HEK293T (cell line): ENCODE results near the gene PDE6A.
"Not testable (repeated sequence)": the region's sequence is repeated elsewhere in the genome, so short reads cannot be mapped to it uniquely, and the experiment has no call there.

Experiments
- CTCF ChIA-PET: fragments of 350-600 bp; formaldehyde crosslinking; extraction: SDS; loops from one replicate; lab custom pipeline; 2021; ENCODE audit warnings: antibody characterized with exemption, inconsistent platforms; lab: Yijun Ruan, JAX
- POLR2A ChIA-PET: fragments of 350-600 bp; formaldehyde crosslinking; extraction: SDS; loops from one replicate; lab custom pipeline; 2020; ENCODE audit warnings: antibody characterized with exemption, inconsistent platforms; lab: Yijun Ruan, JAX
- DNase-seq: peaks from one replicate; pipeline ENCODE4 v3.0.0; 2012; ENCODE audit warnings: mixed read lengths; ENCODE audit errors: extremely low spot score
- ARNT ChIP-seq: fragments of 450-650 bp; IDR thresholded peaks from 2 replicates; pipeline ENCODE4 v1.6.1; 2017; ENCODE audit warnings: mild to moderate bottlenecking
- BHLHE40 ChIP-seq: fragments of 450-650 bp; IDR thresholded peaks from 2 replicates; pipeline ENCODE4 v1.6.1; 2016; ENCODE audit warnings: mild to moderate bottlenecking, moderate library complexity, borderline replicate concordance
- CTBP1 ChIP-seq: fragments of 450-650 bp; IDR thresholded peaks from 2 replicates; pipeline ENCODE4 v1.6.1; 2016; ENCODE audit warnings: borderline replicate concordance
- ELF4 ChIP-seq: fragments of 450-650 bp; IDR thresholded peaks from 2 replicates; pipeline ENCODE4 v1.6.1; 2017; ENCODE audit warnings: antibody characterized with exemption
- FOXA1 ChIP-seq: fragments of 450-650 bp; IDR thresholded peaks from 2 replicates; pipeline ENCODE4 v1.6.1; 2016; ENCODE audit warnings: mild to moderate bottlenecking
- FOXK2 ChIP-seq: fragments of 450-650 bp; IDR thresholded peaks from 2 replicates; pipeline ENCODE4 v1.6.1; 2016; ENCODE audit warnings: mild to moderate bottlenecking
- FOXM1 ChIP-seq: fragments of 450-650 bp; IDR thresholded peaks from 2 replicates; pipeline ENCODE4 v1.6.1; 2017; ENCODE audit warnings: mild to moderate bottlenecking, borderline replicate concordance
- HDGF ChIP-seq: fragments of 450-650 bp; IDR thresholded peaks from 2 replicates; pipeline ENCODE4 v1.6.1; 2017; ENCODE audit warnings: antibody characterized with exemption, borderline replicate concordance
- L3MBTL2 ChIP-seq: fragments of 450-650 bp; conservative IDR thresholded peaks from 2 replicates; pipeline ENCODE4 v1.6.1; 2016; ENCODE audit warnings: mild to moderate bottlenecking
- LEF1 ChIP-seq: fragments of 450-650 bp; IDR thresholded peaks from 2 replicates; pipeline ENCODE4 v1.6.1; 2017; ENCODE audit warnings: mild to moderate bottlenecking, borderline replicate concordance
- NFRKB ChIP-seq: fragments of 450-650 bp; IDR thresholded peaks from 2 replicates; pipeline ENCODE4 v1.6.1; 2016; ENCODE audit warnings: mild to moderate bottlenecking, moderate library complexity
- PKNOX1 ChIP-seq: fragments of 450-650 bp; IDR thresholded peaks from 2 replicates; pipeline ENCODE4 v1.6.1; 2016
- SP1 ChIP-seq: fragments of 450-650 bp; IDR thresholded peaks from 2 replicates; pipeline ENCODE4 v1.6.1; 2017
- SUZ12 ChIP-seq: fragments of 450-650 bp; IDR thresholded peaks from 2 replicates; pipeline ENCODE4 v1.6.1; 2016; ENCODE audit warnings: mild to moderate bottlenecking
- TARDBP ChIP-seq: fragments of 450-650 bp; IDR thresholded peaks from 2 replicates; pipeline ENCODE4 v1.6.1; 2016
- ZNF384 ChIP-seq: fragments of 450-650 bp; IDR thresholded peaks from 2 replicates; pipeline ENCODE4 v1.6.1; 2016

PDE6A gene

DNA sequence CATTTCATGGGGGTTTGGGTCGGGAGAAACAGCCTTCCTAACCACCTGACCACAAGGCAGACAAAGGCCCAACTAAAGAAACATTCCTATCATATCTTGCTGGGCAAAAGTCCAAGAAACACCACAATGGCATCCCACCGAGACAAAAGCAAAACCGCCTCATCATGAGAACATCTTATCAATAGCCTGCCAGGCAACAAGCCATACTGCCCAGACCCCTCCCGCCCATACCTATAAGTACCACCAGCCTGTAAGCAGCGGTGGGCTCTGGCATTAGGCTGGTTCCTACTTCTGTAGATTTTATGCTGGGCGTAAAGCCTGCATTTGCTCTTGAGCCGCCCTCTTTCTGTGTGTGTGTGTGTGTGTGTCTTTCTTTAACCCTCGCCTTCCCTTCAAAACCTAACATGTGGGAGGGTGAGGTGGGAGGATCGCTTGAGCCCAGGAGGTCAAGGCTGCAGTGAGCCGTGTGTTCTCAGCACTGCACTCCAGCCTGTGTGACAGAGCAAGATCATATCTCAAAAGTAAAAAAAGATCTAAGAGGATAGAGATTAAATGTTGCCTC, 56.9 kb downstream of the PDE6A start:
- ChIA-PET POLR2A (no interaction called here), CTCF (no interaction called here)
- DNase-seq = no peak
- TF ChIP-seq HDGF (no peak), NFRKB (no peak), ARNT (no peak), BHLHE40 (no peak), CTBP1 (no peak)

DNA sequence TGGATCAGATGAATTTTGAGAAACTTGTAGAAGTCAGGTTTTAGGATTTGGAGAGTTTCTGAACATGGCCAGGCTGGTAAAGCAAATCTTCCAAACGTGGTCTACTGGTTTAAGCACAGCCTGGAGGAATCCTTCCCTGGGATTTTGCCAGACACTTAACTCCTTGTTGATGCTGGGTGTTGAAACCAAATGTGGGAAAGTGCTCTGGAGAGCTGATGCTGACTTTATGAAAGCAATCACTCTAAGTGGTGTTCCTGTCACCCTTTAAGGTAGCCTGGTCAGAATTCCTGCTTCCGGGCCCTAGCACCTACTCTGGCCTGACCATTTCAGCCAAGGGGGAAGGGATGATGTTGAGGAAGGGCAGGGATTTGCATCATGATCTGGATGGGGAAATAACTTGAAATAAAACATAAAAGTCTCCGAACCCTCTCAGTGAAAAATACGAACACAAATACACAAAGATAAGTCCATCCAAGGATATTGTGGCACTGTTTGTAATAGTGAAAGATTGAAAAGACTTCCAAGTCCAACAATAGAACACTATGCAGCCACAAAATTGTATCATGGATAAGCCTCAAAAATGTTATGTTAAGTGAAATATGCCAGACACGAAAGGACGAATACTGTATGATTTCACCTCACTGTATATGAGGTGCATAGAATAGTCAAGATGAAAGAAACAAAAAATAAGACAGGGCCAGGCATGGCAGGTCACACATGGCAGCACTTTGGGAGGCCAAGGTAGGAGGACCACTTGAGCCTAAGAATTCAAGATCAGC, 57.7 kb downstream of the PDE6A start:
- POLR2A ChIA-PET = no interaction called here
- no peak for DNase-seq
- CTCF ChIA-PET = no interaction called here
- TF ChIP-seq SP1 = no peak
- no peak for TF ChIP-seq PKNOX1
- no peak for TF ChIP-seq NFRKB
- no peak for TF ChIP-seq HDGF
- TF ChIP-seq TARDBP = no peak
- TF ChIP-seq CTBP1 = no peak
- TF ChIP-seq L3MBTL2 = no peak
- no peak for TF ChIP-seq FOXM1
- no peak for TF ChIP-seq FOXA1
- TF ChIP-seq ARNT = no peak
- no peak for TF ChIP-seq BHLHE40
- TF ChIP-seq LEF1 = no peak
- no peak for TF ChIP-seq ELF4
- TF ChIP-seq FOXK2 = no peak
- TF ChIP-seq ZNF384 = no peak
- no peak for TF ChIP-seq SUZ12

GRCh38 chr5:149886060-149886459, 58.5 kb downstream of the PDE6A start:
- TF ChIP-seq LEF1 = no peak
- TF ChIP-seq L3MBTL2 = no peak
- TF ChIP-seq HDGF = no peak
- no peak for TF ChIP-seq ELF4
- no peak for TF ChIP-seq FOXM1
- no peak for TF ChIP-seq SP1
- TF ChIP-seq PKNOX1 = no peak
- no peak for TF ChIP-seq BHLHE40
- no peak for TF ChIP-seq FOXK2
- TF ChIP-seq TARDBP = no peak
- no peak for TF ChIP-seq NFRKB
- TF ChIP-seq ZNF384 = no peak
- no peak for TF ChIP-seq ARNT
- TF ChIP-seq CTBP1 = no peak
- no peak for TF ChIP-seq SUZ12
- TF ChIP-seq FOXA1 = no peak
- POLR2A ChIA-PET = interaction anchor here (0.9 kb wide), 1 partner anchor 9 kb away, joined by 3 read pairs; no protein-coding TSS in a partner anchor
- CTCF ChIA-PET = no interaction called here
- no peak for DNase-seq

DNA sequence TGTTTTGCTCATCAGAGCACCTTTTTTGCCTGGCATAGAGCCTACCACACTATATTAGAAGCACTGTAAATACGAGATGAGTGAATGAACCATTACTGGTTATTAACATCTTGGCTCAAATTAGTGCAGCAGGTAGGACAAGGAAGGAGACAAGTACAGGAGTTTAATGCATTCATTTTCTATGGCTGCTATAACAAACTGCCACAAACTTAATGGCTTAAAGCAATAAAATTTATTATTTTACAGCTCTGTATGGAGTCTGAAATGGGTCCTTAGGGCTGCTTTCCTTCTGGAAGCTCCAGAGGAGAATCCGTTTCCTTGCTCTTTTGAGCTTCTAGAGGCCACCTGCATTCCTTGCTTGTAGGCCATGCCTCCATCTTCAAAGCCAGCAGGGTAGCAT, 59.1 kb downstream of the PDE6A start:
- DNase-seq = no peak
- POLR2A ChIA-PET = interaction anchor here (0.9 kb wide), 1 partner anchor 8 kb away, joined by 3 read pairs; no protein-coding TSS in a partner anchor
- no peak for TF ChIP-seq FOXK2
- TF ChIP-seq ARNT = no peak
- no peak for TF ChIP-seq BHLHE40
- TF ChIP-seq SUZ12 = no peak
- TF ChIP-seq HDGF = no peak
- TF ChIP-seq FOXM1 = no peak
- no peak for TF ChIP-seq SP1
- TF ChIP-seq LEF1 = no peak
- TF ChIP-seq PKNOX1 = no peak
- no peak for TF ChIP-seq TARDBP
- no peak for TF ChIP-seq FOXA1
- TF ChIP-seq L3MBTL2 = no peak
- no peak for TF ChIP-seq ZNF384
- no peak for TF ChIP-seq NFRKB
- TF ChIP-seq ELF4 = no peak
- CTCF ChIA-PET = no interaction called here

GRCh38 chr5:149883550-149883949, 61.0 kb downstream of the PDE6A start:
- POLR2A ChIA-PET = no interaction called here
- DNase-seq = no peak
- TF ChIP-seq PKNOX1 (no peak), TARDBP (no peak), NFRKB (no peak), ZNF384 (no peak)
- CTCF ChIA-PET = no interaction called here

DNA sequence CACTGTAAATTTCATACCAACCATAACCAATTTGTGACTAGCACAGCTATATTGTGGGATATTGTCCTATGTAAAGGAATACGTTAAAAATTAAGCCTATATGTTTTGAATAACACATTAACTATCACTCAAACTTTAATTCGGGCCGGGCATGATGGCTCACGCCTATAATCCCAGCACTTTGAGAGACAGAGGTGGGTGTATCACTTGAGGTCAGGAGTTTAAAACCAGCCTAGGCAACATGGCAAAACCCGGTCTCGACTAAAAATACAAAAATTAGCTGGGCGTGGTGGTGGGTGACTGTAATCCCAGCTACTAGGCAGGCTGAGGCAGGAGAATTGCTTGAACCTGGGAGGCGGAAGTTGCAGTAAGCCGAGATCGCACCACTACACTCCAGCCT, 62.0 kb downstream of the PDE6A start:
- POLR2A ChIA-PET, CTCF ChIA-PET, DNase-seq: not testable (repeated sequence)
